ENCODE measurements around the gene TFPT. TPM values are rescaled to one million over a fixed set of nuclear protein-coding genes. Genes with fewer than 3 reads are reported as not detected.

The TFPT gene
- total and polyA plus RNA-seq, 2 of the 13 experiments (the other 11 are each of a cell fraction or from before 2014, with no cell fraction given): 8.4 to 10.7 TPM

GRCh38 chr19:54115109-54116063, at the start of gene TFPT, which contains the start of gene PRPF31 (continued):
- TF ChIP-seq ZNF687 (CRISPR knock-in tag; IDR thresholded peaks at IDR 0.05) (peak; percentile 81), MLXIP (CRISPR knock-in tag; IDR thresholded peaks at IDR 0.05; ENCODE audit: borderline replicate concordance) (no peak), ZNF34 (CRISPR knock-in tag; IDR thresholded peaks at IDR 0.05; ENCODE audit: borderline replicate concordance) (peak; percentile 95; the same call in 1 of the 2 replicates), MATR3 (CRISPR knock-in tag; IDR thresholded peaks at IDR 0.05) (no peak), ZBTB26 (CRISPR knock-in tag; IDR thresholded peaks at IDR 0.05; ENCODE audit: borderline replicate concordance) (no peak), ZNF607 (CRISPR knock-in tag; IDR thresholded peaks at IDR 0.05; ENCODE audit: borderline replicate concordance) (peak; percentile 82; the same call in 1 of the 2 replicates), ERF (CRISPR knock-in tag; IDR thresholded peaks at IDR 0.05) (peak; percentile 80; the same call in 1 of the 2 replicates), REPIN1 (CRISPR knock-in tag; IDR thresholded peaks at IDR 0.05; ENCODE audit: borderline replicate concordance, low read depth) (peak; percentile 68; the same call in 1 of the 2 replicates), DNMT1 (CRISPR knock-in tag; IDR thresholded peaks at IDR 0.05) (no peak), ELK4 (CRISPR knock-in tag; IDR thresholded peaks at IDR 0.05; ENCODE audit: borderline replicate concordance) (peak; percentile 78; the same call in 1 of the 2 replicates), ZNF574 (CRISPR knock-in tag; IDR thresholded peaks at IDR 0.05) (peak; percentile 92)
- TF ChIP-seq, protein P1, sequence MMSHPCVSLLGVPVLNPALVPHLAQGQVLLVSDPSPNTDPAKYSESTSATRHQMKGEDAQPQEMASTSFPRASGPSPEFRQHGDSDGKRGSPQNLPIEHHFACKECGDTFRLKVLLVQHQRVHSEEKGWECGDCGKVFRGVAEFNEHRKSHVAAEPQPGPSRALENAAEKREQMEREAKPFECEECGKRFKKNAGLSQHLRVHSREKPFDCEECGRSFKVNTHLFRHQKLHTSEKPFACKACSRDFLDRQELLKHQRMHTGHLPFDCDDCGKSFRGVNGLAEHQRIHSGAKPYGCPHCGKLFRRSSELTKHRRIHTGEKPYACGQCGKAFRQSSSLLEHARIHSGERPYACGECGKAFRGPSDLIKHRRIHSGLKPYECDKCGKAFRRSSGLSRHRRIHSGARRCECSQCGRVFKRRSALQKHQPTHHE (CRISPR knock-in tag; IDR thresholded peaks at IDR 0.05; ENCODE audit: borderline replicate concordance): no peak; the same call in 1 of the 2 replicates
